GM23338 (cell line): ENCODE results near the gene RAPGEF3. TPM values are rescaled to one million over a fixed set of nuclear protein-coding genes. Genes with fewer than 3 reads are reported as not detected.

Experiments used
- ATAC-seq: fragments of 200-7000 bp; cut with Tn5 transposase; 3 replicates; pipeline ENCODE4 v1.9.1; 2020
- DNase-seq: peaks from one replicate; pipeline ENCODE4 v3.0.0-alpha.2; 2015; ENCODE audit warnings: low spot score
- H2AFZ ChIP-seq: fragments of 200-600 bp; sonication (generic); 2 replicates; pipeline ENCODE4 v1.8.0; 2016; ENCODE audit warnings: antibody characterized with exemption, mild to moderate bottlenecking, moderate library complexity
- H3F3A ChIP-seq: fragments of 200-600 bp; sonication (generic); replicated peaks from 2 replicates; pipeline ENCODE4 v1.8.0; 2017; ENCODE audit warnings: antibody characterized with exemption, mixed run types, low read depth
- H3K27ac ChIP-seq: fragments of 200-600 bp; sonication (generic); 2 replicates; pipeline ENCODE4 v1.6.1; 2016; ENCODE audit warnings: low read depth
- H3K27me3 ChIP-seq: fragments of 200-600 bp; sonication (generic); 2 replicates; pipeline ENCODE4 v1.8.0; 2016; ENCODE audit warnings: mild to moderate bottlenecking, mixed run types, moderate library complexity; ENCODE audit not compliant: insufficient read depth
- H3K36me3 ChIP-seq: fragments of 200-600 bp; sonication (generic); 2 replicates; pipeline ENCODE4 v1.8.0; 2016; ENCODE audit warnings: mild to moderate bottlenecking; ENCODE audit not compliant: insufficient read depth
- H3K4me1 ChIP-seq: fragments of 200-600 bp; sonication (generic); 2 replicates; pipeline ENCODE4 v1.8.0; 2016; ENCODE audit warnings: mild to moderate bottlenecking, moderate library complexity; ENCODE audit not compliant: insufficient read depth
- H3K4me2 ChIP-seq: fragments of 200-600 bp; sonication (generic); 2 replicates; pipeline ENCODE4 v1.7.1; 2017; ENCODE audit warnings: mixed run types
- H3K4me3 ChIP-seq: fragments of 200-600 bp; sonication (generic); 2 replicates; pipeline ENCODE4 v1.6.1; 2016; ENCODE audit warnings: mixed run types
- H3K79me2 ChIP-seq: fragments of 200-600 bp; sonication (generic); replicated peaks from 2 replicates; pipeline ENCODE4 v1.8.0; 2017; ENCODE audit warnings: mild to moderate bottlenecking; ENCODE audit not compliant: insufficient read depth
- H3K9me2 ChIP-seq: fragments of 200-600 bp; sonication (generic); 2 replicates; pipeline ENCODE4 v1.8.0; 2017; ENCODE audit not compliant: insufficient read depth
- H4K20me1 ChIP-seq: fragments of 200-600 bp; sonication (generic); replicated peaks from 2 replicates; pipeline ENCODE4 v1.8.0; 2017; ENCODE audit warnings: mild to moderate bottlenecking; ENCODE audit not compliant: insufficient read depth
- H3K27ac Mint-ChIP-seq: 2 replicates; pipeline ENCODE4 v1.8.0; 2020; ENCODE audit warnings: inconsistent platforms, mild to moderate bottlenecking, moderate library complexity, mixed read lengths
- H3K27me3 Mint-ChIP-seq: 3 replicates; pipeline ENCODE4 v1.8.0; 2022; ENCODE audit warnings: low read depth, mild to moderate bottlenecking, moderate library complexity, mixed read lengths, inconsistent platforms; ENCODE audit not compliant: insufficient read depth, poor library complexity
- H3K36me3 Mint-ChIP-seq: 3 replicates; pipeline ENCODE4 v1.8.0; 2021; ENCODE audit warnings: low read depth, mild to moderate bottlenecking, inconsistent platforms, moderate library complexity, mixed read lengths
- H3K4me1 Mint-ChIP-seq: 3 replicates; pipeline ENCODE4 v1.8.0; 2020; ENCODE audit warnings: mild to moderate bottlenecking, inconsistent platforms, mixed read lengths
- H3K4me3 Mint-ChIP-seq: 3 replicates; pipeline ENCODE4 v1.8.0; 2021; ENCODE audit warnings: moderate library complexity, mild to moderate bottlenecking, inconsistent platforms, mixed read lengths
- H3K9me3 Mint-ChIP-seq: 3 replicates; pipeline ENCODE4 v1.8.0; 2020; ENCODE audit warnings: moderate library complexity, mild to moderate bottlenecking, inconsistent platforms, mixed read lengths
- CREB1 ChIP-seq: fragments of 250-450 bp; sonication (Bioruptor Pico); IDR thresholded peaks from 2 replicates; pipeline ENCODE4 v1.5.0; 2020; ENCODE audit warnings: low read depth, mild to moderate bottlenecking, moderate library complexity
- CTCF ChIP-seq, 2 experiments: fragments of 200-600 bp in 1 of 2; sonication (generic) in 1 of 2; conservative IDR thresholded peaks; 2 replicates each; pipeline versions ENCODE4 v1.5.1 to v1.6.1; 2016 to 2017; ENCODE audit warnings: antibody characterized with exemption in 2 of 2, low read depth in 2 of 2, mild to moderate bottlenecking in 2 of 2, moderate library complexity in 1 of 2
- ETS1 ChIP-seq: IDR thresholded peaks from 2 replicates; pipeline ENCODE4 v1.6.1; 2016; ENCODE audit warnings: antibody characterized with exemption
- EZH2 ChIP-seq: fragments of 200-600 bp; sonication (generic); IDR thresholded peaks from one replicate; pipeline ENCODE4 v1.8.0; 2017; ENCODE audit warnings: antibody characterized with exemption, mild to moderate bottlenecking, low read depth; ENCODE audit not compliant: unreplicated experiment
- NANOG ChIP-seq: IDR thresholded peaks from 2 replicates; pipeline ENCODE4 v1.6.1; 2016; ENCODE audit warnings: antibody characterized with exemption, borderline replicate concordance
- REST ChIP-seq: IDR thresholded peaks from one replicate; pipeline ENCODE4 v1.6.1; 2018; ENCODE audit warnings: antibody characterized with exemption; ENCODE audit not compliant: unreplicated experiment
- STAT1 ChIP-seq: IDR thresholded peaks from one replicate; pipeline ENCODE4 v1.6.1; 2016; ENCODE audit warnings: antibody characterized with exemption; ENCODE audit not compliant: unreplicated experiment
- ZNF114 ChIP-seq: fragments of 250-450 bp; sonication (Bioruptor Pico); IDR thresholded peaks from 2 replicates; pipeline ENCODE4 v1.5.0; 2020; ENCODE audit warnings: mild to moderate bottlenecking, moderate library complexity
- polyA plus RNA-seq: library from polyadenylated mRNA; unstranded; fragments of >200 nt; fragmentation: Nextera tagmentation; extraction: Ambion mirVana; gene quantifications from 2 replicates; pipeline ENCODE4 v1.2.1, GENCODE V29; 2016
- total RNA-seq: library from RNA; depleted of rRNA; stranded (reverse); fragments of >200 nt; shearing (Covaris generic); gene quantifications from 2 replicates; pipeline ENCODE4 v1.2.3, GENCODE V29; 2014

The RAPGEF3 gene
- total and polyA plus RNA-seq, 2 experiments from 2014 or later = 2.3 to 11.8 TPM

- Mint-ChIP-seq H3K4me1 (peaks cover 39% of the 10 kb centered on the region), H3K27me3 (peaks cover 29% of the 10 kb centered on the region), H3K27ac (0 out of 2 replicates have a peak overlapping the region, but pooled peaks have one; percentile 49), H3K4me3 (no peak overlapping the region), H3K9me3 (no peaks in the 10 kb centered on the region; the same call in 2 of the 3 replicates), H3K36me3 (peaks cover 4% of the 10 kb centered on the region; the same call in 1 of the 3 replicates)
- no peak for DNase-seq
- no peak overlapping the region for H3K4me2 ChIP-seq
- no peak overlapping the region for H2AFZ ChIP-seq
- H3F3A ChIP-seq = no peaks in the 10 kb centered on the region
- no peaks in the 10 kb centered on the region for H3K27me3 ChIP-seq
- ATAC-seq = no peak
- H3K36me3 ChIP-seq = no peaks in the 10 kb centered on the region
- no peak overlapping the region for H3K4me3 ChIP-seq
- no peaks in the 10 kb centered on the region for H3K9me2 ChIP-seq
- TF ChIP-seq CTCF (conservative IDR thresholded peaks at IDR 0.05; ENCODE audit: low read depth in 2 of 2) (no peak), ETS1 (no peak)
- no peak overlapping the region for H3K27ac ChIP-seq
- 0 out of 2 replicates have a peak, but pooled peaks cover 4% of the 10 kb centered on the region for H3K4me1 ChIP-seq
- H3K79me2 ChIP-seq = no peaks in the 10 kb centered on the region
- no peaks in the 10 kb centered on the region for H4K20me1 ChIP-seq
Measured at GRCh38 chr12:47745485-47746041, 13.1 kb downstream of the RAPGEF3 start.

GRCh38 chr12:47744778-47745436, 13.8 kb downstream of the RAPGEF3 start:
- Histone ChIP-seq H3K27ac (no peak overlapping the region), H3K27me3 (no peaks in the 10 kb centered on the region), H3K9me2 (no peaks in the 10 kb centered on the region), H3F3A (no peaks in the 10 kb centered on the region), H3K4me3 (no peak overlapping the region), H3K36me3 (no peaks in the 10 kb centered on the region), H4K20me1 (no peaks in the 10 kb centered on the region), H3K4me1 (0 out of 2 replicates have a peak, but pooled peaks cover 4% of the 10 kb centered on the region), H3K79me2 (no peaks in the 10 kb centered on the region), H3K4me2 (no peak overlapping the region), H2AFZ (no peak overlapping the region)
- Mint-ChIP-seq H3K9me3 (no peaks in the 10 kb centered on the region; the same call in 2 of the 3 replicates), H3K36me3 (peaks cover 2% of the 10 kb centered on the region; the same call in 1 of the 3 replicates), H3K27me3 (peaks cover 28% of the 10 kb centered on the region), H3K4me1 (peaks cover 41% of the 10 kb centered on the region), H3K4me3 (no peak overlapping the region; the same call in 2 of the 3 replicates), H3K27ac (0 out of 2 replicates have a peak overlapping the region, but pooled peaks have one; percentile 49)
- DNase-seq (no peak), ATAC-seq (no peak)
- TF ChIP-seq CREB1 (no peak), STAT1 (no peak), NANOG (no peak), REST (no peak), ZNF114 (no peak), EZH2 (no peak), CTCF (conservative IDR thresholded peaks at IDR 0.05; ENCODE audit: low read depth in 2 of 2) (no peak)
